Stomach (tissue), 9 donors: Measurements from ENCODE around the gene PJA2. TPM values are rescaled to one million over a fixed set of nuclear protein-coding genes. Genes with fewer than 3 reads are reported as not detected.
A peak's percentile ranks its signal among the peaks of the same experiment; 100 is the strongest.

ENCODE experiments used
- DNase-seq, 2 donors: peaks; one replicate each; pipeline versions ENCODE4 v3.0.0 to v3.0.0-alpha.2; 2013 to 2019
- H3K27ac ChIP-seq, 5 donors: fragments of 200-600 bp in 4 of 5; sonication (generic) in 4 of 5; one replicate each; pipeline ENCODE4 v1.5.1; 2013 to 2019; ENCODE audit warnings: mild to moderate bottlenecking in 1 of 5, moderate library complexity in 1 of 5
- H3K27me3 ChIP-seq, 3 donors: fragments of 200-600 bp; sonication (generic); one replicate each; pipeline ENCODE4 v1.5.1; 2017 to 2019; ENCODE audit warnings: mixed run types in 1 of 3
- H3K36me3 ChIP-seq, 4 donors: fragments of 200-600 bp; sonication (generic); 1 replicate in 3 of 4; 2 replicates in 1 of 4; pipeline ENCODE4 v1.5.1; 2016 to 2019
- H3K4me1 ChIP-seq, 4 donors: fragments of 200-600 bp; sonication (generic); one replicate each; pipeline ENCODE4 v1.5.1; 2016 to 2019
- H3K4me3 ChIP-seq, 4 donors: fragments of 200-600 bp; sonication (generic) in 3 of 4; one replicate each; pipeline ENCODE4 v1.5.1; 2016 to 2019; ENCODE audit warnings: mild to moderate bottlenecking in 1 of 4
- H3K9me3 ChIP-seq, 4 donors: fragments of 200-600 bp; sonication (generic); one replicate each; pipeline ENCODE4 v1.5.1; 2016 to 2019
- CTCF ChIP-seq, 7 experiments: fragments of 450-650 bp in 4 of 7; fragments of 200-600 bp in 3 of 7; sonication (generic) in 3 of 7; IDR thresholded peaks; one replicate each; pipeline ENCODE4 v1.5.1; 2016 to 2019; ENCODE audit warnings: antibody characterized with exemption in 7 of 7, control low read depth in 2 of 7, mild to moderate bottlenecking in 1 of 7
- EP300 ChIP-seq: sonication (generic); formaldehyde crosslinking; IDR thresholded peaks from one replicate; pipeline ENCODE4 v1.6.1; 2017; ENCODE audit warnings: antibody characterized with exemption
- POLR2A ChIP-seq, 4 donors: fragments of 450-650 bp; IDR thresholded peaks; one replicate each; pipeline ENCODE4 v1.6.1; 2016; ENCODE audit warnings: antibody characterized with exemption in 4 of 4, control low read depth in 2 of 4, mild to moderate bottlenecking in 1 of 4, moderate library complexity in 1 of 4
- POLR2AphosphoS5 ChIP-seq, 3 donors: sonication (generic); formaldehyde crosslinking; IDR thresholded peaks; one replicate each; pipeline ENCODE4 v1.6.1; 2016; ENCODE audit warnings: antibody characterized with exemption in 3 of 3
- WGBS, 5 donors: extraction: QIAGEN DNeasy Blood & Tissue Kit in 3 of 5; methylation state at CpG; one replicate each; pipeline versions ENCODE4 v1.1.5 to v1.1.7; 2013 to 2018; 5-methylcytosine and 5-hydroxymethylcytosine counted together
- intact Hi-C: fragments of 100-400 bp; cut with DNase I; formaldehyde crosslinking; loops from one replicate; pipeline ENCODE4 v1.15.1; 2023; ENCODE audit warnings: low total_unique reads
- polyA plus RNA-seq, 3 donors: library from polyadenylated mRNA; stranded (reverse); fragments of 200-250 nt; gene quantifications; one replicate each; pipeline ENCODE4 v1.2.3, GENCODE V29; 2013
- total RNA-seq, 5 donors: library from RNA; depleted of rRNA; stranded (reverse); fragments of >200 nt; gene quantifications; one replicate each; pipeline versions ENCODE4 v1.1.0 to v1.2.3, GENCODE V29; 2014 to 2016
- donor health status: healthy with polysubstance abuse.
- donor health status: Bipolar disorder and iron deficiency.
- donor health status: healthy.

The PJA2 gene
- total and polyA plus RNA-seq, 8 donors = 19.9 to 161 (median 34.6) TPM

GRCh38 chr5:109328626-109329025, 81.1 kb downstream of the PJA2 start:
- 62 to 82% (median 80%) methylated on average over 1 of the region's 1 CpG for whole genome bisulfite sequencing, 5 donors
- no peak for DNase-seq
- H3K27ac ChIP-seq = peak overlapping the region in 1 of 5 donors; percentile 10
- intact Hi-C loops = no loop called here
- H3K36me3 ChIP-seq = peaks cover 0 to 18% (median 12%) of the 10 kb centered on the region in 4 donors
- H3K27me3 ChIP-seq = no peaks in the 10 kb centered on the region
- H3K4me1 ChIP-seq = peaks cover 0 to 47% (median 29%) of the 10 kb centered on the region in 4 donors
- H3K4me3 ChIP-seq = no peak overlapping the region
- no peak for TF ChIP-seq POLR2AphosphoS5 (IDR thresholded peaks at IDR 0.05)
- H3K9me3 ChIP-seq = no peaks in the 10 kb centered on the region

DNA sequence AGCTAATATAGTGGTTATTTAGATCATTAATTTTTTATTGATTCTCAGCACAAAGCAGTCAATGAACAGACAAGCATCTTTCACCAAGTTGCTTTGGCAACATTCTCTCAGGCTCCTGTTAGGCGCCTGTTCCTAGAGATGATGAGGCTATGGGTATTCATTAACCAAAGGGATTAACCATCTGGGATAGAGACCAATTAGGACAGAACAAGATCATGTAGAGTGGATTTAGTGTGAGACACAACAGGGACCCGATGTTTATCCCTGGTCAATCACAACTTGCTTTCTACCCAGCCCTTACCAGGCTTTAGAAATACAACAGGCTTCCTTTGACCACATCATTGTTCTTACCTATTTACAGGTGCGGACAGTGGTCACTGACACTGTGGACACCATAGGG, 82.2 kb downstream of the PJA2 start:
- no peak for DNase-seq
- 60 to 86% (median 70%) methylated on average over 3 of the region's 3 CpGs for WGBS, 5 donors
- peaks cover 0 to 14% (median 4%) of the 10 kb centered on the region in 4 donors for H3K36me3 ChIP-seq
- peak overlapping the region in 3 of 5 donors; percentile 36 to 49 (median 40) for H3K27ac ChIP-seq
- no peaks in the 10 kb centered on the region for H3K27me3 ChIP-seq
- H3K4me3 ChIP-seq = no peak overlapping the region
- H3K4me1 ChIP-seq = peaks cover 0 to 50% (median 29%) of the 10 kb centered on the region in 4 donors
- no peaks in the 10 kb centered on the region for H3K9me3 ChIP-seq
- intact Hi-C loops = no loop called here
- no peak for TF ChIP-seq CTCF (IDR thresholded peaks at IDR 0.05)
- TF ChIP-seq EP300 = no peak
- no peak for TF ChIP-seq POLR2A (IDR thresholded peaks at IDR 0.05)
- TF ChIP-seq POLR2AphosphoS5 (IDR thresholded peaks at IDR 0.05) = no peak

DNA sequence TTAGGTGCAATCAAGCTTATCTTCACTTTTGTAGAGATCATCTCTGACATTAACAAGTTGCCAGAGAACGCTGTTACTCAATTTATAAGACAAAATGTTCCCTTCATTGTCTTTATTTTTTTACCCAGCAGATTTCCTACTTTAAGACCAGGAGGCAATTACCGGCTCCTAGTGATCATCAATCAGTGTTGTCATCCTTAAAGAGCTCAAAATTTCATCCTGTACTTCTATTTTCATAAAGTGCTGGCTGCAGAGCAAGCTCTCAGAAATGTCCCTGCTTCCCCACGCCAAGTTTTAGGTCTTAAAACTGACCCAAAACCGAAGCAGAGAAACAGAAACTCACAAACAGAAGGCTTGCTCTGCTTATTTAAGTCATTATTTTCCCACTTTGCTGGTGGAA, 82.9 kb downstream of the PJA2 start:
- Histone ChIP-seq H3K4me1 (peaks cover 0 to 50% (median 29%) of the 10 kb centered on the region in 4 donors), H3K27ac (peak overlapping the region in 4 of 5 donors; percentile 20 to 49 (median 38)), H3K4me3 (no peak overlapping the region), H3K9me3 (no peaks in the 10 kb centered on the region), H3K36me3 (peaks cover 0 to 14% (median 4%) of the 10 kb centered on the region in 4 donors), H3K27me3 (no peaks in the 10 kb centered on the region)
- intact Hi-C loops = no loop called here
- no peak for DNase-seq
- WGBS, 5 donors = 54 to 72% (median 62%) methylated on average over 4 of the region's 4 CpGs
- TF ChIP-seq POLR2AphosphoS5 (IDR thresholded peaks at IDR 0.05) (no peak), POLR2A (IDR thresholded peaks at IDR 0.05) (no peak), CTCF (IDR thresholded peaks at IDR 0.05) (no peak), EP300 (no peak)

DNA sequence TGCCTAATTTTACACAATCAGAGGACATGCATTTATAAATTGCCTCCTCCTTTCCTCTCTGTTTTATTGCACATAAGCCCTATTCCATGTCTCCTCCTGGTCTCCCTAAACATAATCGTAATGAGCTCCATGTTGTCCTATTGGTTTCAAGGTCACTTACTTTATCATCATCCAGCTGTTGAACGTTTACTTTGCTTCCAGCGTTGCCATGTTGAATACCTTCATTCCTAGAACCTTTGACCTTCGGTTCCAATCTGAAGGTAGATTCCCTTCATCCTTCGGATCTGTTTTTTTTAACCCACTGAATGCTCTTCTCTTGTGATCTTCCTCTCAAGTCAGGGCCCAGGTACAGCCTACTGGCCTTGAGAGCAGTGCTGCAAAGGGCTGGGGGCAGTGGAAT, 84.3 kb downstream of the PJA2 start:
- intact Hi-C loops = no loop called here
- peaks cover 0 to 14% (median 4%) of the 10 kb centered on the region in 4 donors for H3K36me3 ChIP-seq
- H3K27me3 ChIP-seq = no peaks in the 10 kb centered on the region
- no peaks in the 10 kb centered on the region for H3K9me3 ChIP-seq
- H3K4me3 ChIP-seq = no peak overlapping the region
- 63 to 74% (median 66%) methylated on average over 5 of the region's 5 CpGs for WGBS, 5 donors
- TF ChIP-seq POLR2A (IDR thresholded peaks at IDR 0.05) (no peak), POLR2AphosphoS5 (IDR thresholded peaks at IDR 0.05) (no peak), CTCF (IDR thresholded peaks at IDR 0.05) (no peak), EP300 (no peak)
- H3K4me1 ChIP-seq = peaks cover 0 to 50% (median 29%) of the 10 kb centered on the region in 4 donors
- DNase-seq = no peak
- H3K27ac ChIP-seq = no peak overlapping the region

- Histone ChIP-seq H3K27ac (no peak overlapping the region), H3K36me3 (peaks cover 0 to 10% (median 4%) of the 10 kb centered on the region in 4 donors), H3K27me3 (no peaks in the 10 kb centered on the region), H3K4me3 (no peak overlapping the region), H3K4me1 (peaks cover 0 to 45% (median 29%) of the 10 kb centered on the region in 4 donors), H3K9me3 (no peaks in the 10 kb centered on the region)
- no peak for DNase-seq
- no peak for TF ChIP-seq POLR2AphosphoS5 (IDR thresholded peaks at IDR 0.05)
- TF ChIP-seq POLR2A (IDR thresholded peaks at IDR 0.05) = no peak
- TF ChIP-seq CTCF (IDR thresholded peaks at IDR 0.05) = no peak
- no peak for TF ChIP-seq EP300
- intact Hi-C loops = no loop called here
- WGBS, 5 donors = 58 to 68% (median 58%) methylated on average over 5 of the region's 5 CpGs
These were observed 84.8 kb downstream of the PJA2 start for GRCh38 chr5:109324931-109325330.
